Stimulated activated CD8-positive, alpha-beta memory T cell treated with anti-CD3 and anti-CD28 coated beads, Interleukin-12 subunit alpha, Interleukin-12 subunit beta, amount 100 ng/mL, for 24 hours (primary cell): ENCODE measurements around the gene ATAD5.
"Not testable (repeated sequence)": the region's sequence is repeated elsewhere in the genome, so short reads cannot be mapped to it uniquely, and the experiment has no call there.

Source experiments
- DNase-seq: peaks from one replicate; pipeline ENCODE4 v3.0.0-alpha.2; 2020; ENCODE audit errors: extremely low read depth

The ATAD5 gene

GRCh38 chr17:30915833-30916611 lies 84.3 kb downstream of the ATAD5 start:
- DNase-seq, result no peak

- DNase-seq, result no peak
Observed at GRCh38 chr17:30917050-30917449, 85.3 kb downstream of the ATAD5 start.

- DNase-seq, result no peak
Observed at GRCh38 chr17:30920282-30920681, 88.5 kb downstream of the ATAD5 start.

- DNase-seq, result no peak
Observed at GRCh38 chr17:30920683-30921543, 89.1 kb downstream of the ATAD5 start.

- no peak for DNase-seq
Observed at GRCh38 chr17:30921544-30922196, 89.9 kb downstream of the ATAD5 start, which contains the start of gene ADAP2. TSS of gene ADAP2 (plus strand) at chr17:30921945. CDS start at chr17:30922015, 70 bp downstream.

- DNase-seq, result no peak
Observed at GRCh38 chr17:30922235-30923030, 90.7 kb downstream of the ATAD5 start.

- no peak for DNase-seq
Observed at GRCh38 chr17:30924341-30924740, 92.6 kb downstream of the ATAD5 start.

- DNase-seq, result no peak
Observed at GRCh38 chr17:30926516-30926915, 94.8 kb downstream of the ATAD5 start.

- DNase-seq, result no peak
Observed at GRCh38 chr17:30927756-30928155, 96.0 kb downstream of the ATAD5 start.

GRCh38 chr17:30928584-30928983 lies 96.8 kb downstream of the ATAD5 start:
- DNase-seq, result no peak

- DNase-seq, result no peak
Observed at GRCh38 chr17:30929081-30929633, 97.4 kb downstream of the ATAD5 start.

- DNase-seq, result not testable (repeated sequence)
Observed at GRCh38 chr17:30929861-30930260, 98.1 kb downstream of the ATAD5 start.

GRCh38 chr17:30930495-30930894 lies 98.7 kb downstream of the ATAD5 start:
- DNase-seq, result no peak

GRCh38 chr17:30931582-30931981 lies 99.8 kb downstream of the ATAD5 start:
- DNase-seq, result not testable (repeated sequence)

GRCh38 chr17:30933966-30934365 lies 102.2 kb downstream of the ATAD5 start:
- no peak for DNase-seq

- no peak for DNase-seq
Observed at GRCh38 chr17:30939051-30939689, 107.4 kb downstream of the ATAD5 start.

- DNase-seq, result no peak
Observed at GRCh38 chr17:30942308-30943079, 110.7 kb downstream of the ATAD5 start.
